H54 (cell line): ENCODE data around the gene CD28.

Source experiments
- DNase-seq: peaks from one replicate; pipeline ENCODE4 v3.0.0; 2011; ENCODE audit warnings: low spot score, mixed read lengths; ENCODE audit not compliant: insufficient read length
- FAIRE-seq: peaks from 3 replicates; lab custom pipeline; 2011; peaks lifted over from hg19 to GRCh38; lab: Jason Lieb, UNC
- POLR2A ChIP-seq: IDR thresholded peaks from 2 replicates; pipeline ENCODE4 v1.6.1; 2011; ENCODE audit warnings: low read depth, mild to moderate bottlenecking, low read length

Gene CD28

GRCh38 chr2:203733684-203734083 lies 27.2 kb downstream of the CD28 start:
- no peak for FAIRE-seq
- DNase-seq: no peak
- TF ChIP-seq POLR2A: no peak

- DNase-seq (no peak), FAIRE-seq (no peak)
- no peak for TF ChIP-seq POLR2A
Observed at GRCh38 chr2:203734276-203734983, 28.0 kb downstream of the CD28 start.

- no peak for TF ChIP-seq POLR2A
- peak; percentile 84 for FAIRE-seq
- DNase-seq: no peak
Observed at GRCh38 chr2:203737360-203737759, 30.9 kb downstream of the CD28 start.

- TF ChIP-seq POLR2A: no peak
- FAIRE-seq (no peak), DNase-seq (no peak)
Observed at GRCh38 chr2:203739351-203739750, 32.9 kb downstream of the CD28 start.

GRCh38 chr2:203740871-203741281 lies 34.4 kb downstream of the CD28 start:
- TF ChIP-seq POLR2A: no peak
- FAIRE-seq (peak; percentile 84), DNase-seq (no peak)

- TF ChIP-seq POLR2A: no peak
- DNase-seq (no peak), FAIRE-seq (no peak)
Observed at GRCh38 chr2:203741566-203741965, 35.1 kb downstream of the CD28 start.

GRCh38 chr2:203743441-203743981 lies 37.1 kb downstream of the CD28 start:
- no peak for DNase-seq
- FAIRE-seq: peak; percentile 6
- no peak for TF ChIP-seq POLR2A

- DNase-seq: no peak
- FAIRE-seq: no peak
- TF ChIP-seq POLR2A: no peak
Observed at GRCh38 chr2:203744091-203744490, 37.7 kb downstream of the CD28 start.

- FAIRE-seq: no peak
- TF ChIP-seq POLR2A: no peak
- no peak for DNase-seq
Observed at GRCh38 chr2:203745267-203745666, 38.8 kb downstream of the CD28 start.

GRCh38 chr2:203748331-203749126 lies 42.1 kb downstream of the CD28 start:
- DNase-seq (no peak), FAIRE-seq (no peak)
- no peak for TF ChIP-seq POLR2A

- FAIRE-seq (no peak), DNase-seq (no peak)
- TF ChIP-seq POLR2A: no peak
Observed at GRCh38 chr2:203750346-203751068, 44.1 kb downstream of the CD28 start.

GRCh38 chr2:203751685-203752271 lies 45.3 kb downstream of the CD28 start:
- DNase-seq (no peak), FAIRE-seq (no peak)
- TF ChIP-seq POLR2A: no peak

- DNase-seq (no peak), FAIRE-seq (no peak)
- TF ChIP-seq POLR2A: no peak
Observed at GRCh38 chr2:203756161-203756560, 49.7 kb downstream of the CD28 start.
